SK-N-SH (cell line): ENCODE measurements around the gene GOLGA8M. TPM values are rescaled to one million over a fixed set of nuclear protein-coding genes. Genes with fewer than 3 reads are reported as not detected.
"Not testable (repeated sequence)": the region's sequence is repeated elsewhere in the genome, so short reads cannot be mapped to it uniquely, and the experiment has no call there.

ENCODE experiments used
- CTCF ChIA-PET: fragments of 300-600, 350-600 bp; formaldehyde crosslinking; extraction: SDS; loops from one replicate; lab custom pipeline; 2021; lab: Yijun Ruan, JAX
- POLR2A ChIA-PET: fragments of 350-600 bp; sonication (Branson Sonifier 250); formaldehyde crosslinking; extraction: SDS; loops from one replicate; lab custom pipeline; 2020; ENCODE audit warnings: antibody characterized with exemption, inconsistent platforms; lab: Yijun Ruan, JAX
- DNase-seq: peaks from one replicate; pipeline ENCODE4 v3.0.0; 2012
- H2AFZ ChIP-seq: fragments of 200-600 bp; sonication (generic); 2 replicates; pipeline ENCODE4 v1.8.1; 2016; ENCODE audit warnings: antibody characterized with exemption, mild to moderate bottlenecking, low read depth
- H3F3A ChIP-seq: fragments of 200-600 bp; sonication (generic); replicated peaks from 2 replicates; pipeline ENCODE3; 2016; ENCODE audit warnings: antibody characterized with exemption, mild to moderate bottlenecking; ENCODE audit not compliant: insufficient read depth
- H3K27ac ChIP-seq, 2 experiments: fragments of 200-500 bp in 1 of 2; fragments of 200-600 bp in 1 of 2; sonication (Bioruptor generic) in 1 of 2; sonication (generic), shearing (Covaris generic) in 1 of 2; 2 replicates each; pipeline versions ENCODE4 v1.5.1 to v1.6.1; 2014 to 2016; ENCODE audit warnings: low read depth in 2 of 2, inconsistent platforms in 1 of 2, low read length in 1 of 2, mild to moderate bottlenecking in 1 of 2, mixed read lengths in 1 of 2
- H3K27me3 ChIP-seq: fragments of 200-600 bp; sonication (generic), shearing (Covaris generic); 2 replicates; pipeline ENCODE4 v1.6.1; 2016; ENCODE audit warnings: mixed run types; ENCODE audit not compliant: insufficient read depth
- H3K36me3 ChIP-seq, 2 experiments: fragments of 200-500 bp in 1 of 2; fragments of 200-600 bp in 1 of 2; sonication (Bioruptor generic) in 1 of 2; sonication (generic) in 1 of 2; replicated peaks in 1 of 2; 2 replicates each; pipeline versions ENCODE3 to v1.5.1; 2014 to 2016; ENCODE audit warnings: low read length in 1 of 2, mild to moderate bottlenecking in 1 of 2; ENCODE audit not compliant: insufficient read depth in 2 of 2, control insufficient read depth in 1 of 2
- H3K4me1 ChIP-seq, 2 experiments: fragments of 200-500 bp in 1 of 2; fragments of 200-600 bp in 1 of 2; sonication (Bioruptor generic) in 1 of 2; sonication (generic), shearing (Covaris generic) in 1 of 2; 2 replicates each; pipeline versions ENCODE4 v1.5.1 to v1.6.1; 2014 to 2016; ENCODE audit warnings: low read depth in 1 of 2, low read length in 1 of 2, mixed run types in 1 of 2; ENCODE audit not compliant: insufficient read depth in 2 of 2, control insufficient read depth in 1 of 2
- H3K4me2 ChIP-seq: fragments of 200-600 bp; sonication (generic), shearing (Covaris generic); 2 replicates; pipeline ENCODE4 v1.6.1; 2017; ENCODE audit warnings: mixed run types
- H3K4me3 ChIP-seq, 2 experiments: fragments of 200-500 bp in 1 of 2; fragments of 200-600 bp in 1 of 2; sonication (Bioruptor generic) in 1 of 2; sonication (generic), shearing (Covaris generic) in 1 of 2; 2 replicates each; pipeline versions ENCODE4 v1.5.1 to v1.8.1; 2014 to 2016; ENCODE audit warnings: low read depth in 2 of 2, inconsistent platforms in 1 of 2, low read length in 1 of 2, mild to moderate bottlenecking in 1 of 2, mixed read lengths in 1 of 2, moderate library complexity in 1 of 2
- H3K79me2 ChIP-seq: fragments of 200-600 bp; sonication (generic); 2 replicates; pipeline ENCODE4 v1.8.1; 2017; ENCODE audit warnings: mild to moderate bottlenecking; ENCODE audit not compliant: insufficient read depth
- H3K9ac ChIP-seq: fragments of 200-600 bp; sonication (generic); 2 replicates; pipeline ENCODE4 v1.6.1; 2017; ENCODE audit warnings: mixed run types
- H3K9me2 ChIP-seq: fragments of 200-600 bp; sonication (generic); 2 replicates; pipeline ENCODE4 v1.6.1; 2017; ENCODE audit warnings: mixed run types
- H3K9me3 ChIP-seq: fragments of 200-600 bp; sonication (generic); 2 replicates; pipeline ENCODE4 v1.6.1; 2017; ENCODE audit warnings: mixed run types, mild to moderate bottlenecking, moderate library complexity
- H4K20me1 ChIP-seq: fragments of 200-600 bp; sonication (generic); 2 replicates; pipeline ENCODE4 v1.6.1; 2017; ENCODE audit warnings: mild to moderate bottlenecking, mixed run types; ENCODE audit not compliant: insufficient read depth
- WGBS: methylation state at CpG from one replicate; pipeline ENCODE4 v1.1.6; 2017; ENCODE audit warnings: low lambda C conversion rate; 5-methylcytosine and 5-hydroxymethylcytosine counted together
- polyA plus RNA-seq, 3 experiments: library from polyadenylated mRNA; depleted of rRNA; stranded (reverse); fragments of >200 nt; gene quantifications; 2 replicates each; pipeline ENCODE4 v1.2.3, GENCODE V29; 2012

GOLGA8M gene
- polyA plus RNA-seq, 1 of the 3 experiments (the other 2 are of a cell fraction): not detected

DNA sequence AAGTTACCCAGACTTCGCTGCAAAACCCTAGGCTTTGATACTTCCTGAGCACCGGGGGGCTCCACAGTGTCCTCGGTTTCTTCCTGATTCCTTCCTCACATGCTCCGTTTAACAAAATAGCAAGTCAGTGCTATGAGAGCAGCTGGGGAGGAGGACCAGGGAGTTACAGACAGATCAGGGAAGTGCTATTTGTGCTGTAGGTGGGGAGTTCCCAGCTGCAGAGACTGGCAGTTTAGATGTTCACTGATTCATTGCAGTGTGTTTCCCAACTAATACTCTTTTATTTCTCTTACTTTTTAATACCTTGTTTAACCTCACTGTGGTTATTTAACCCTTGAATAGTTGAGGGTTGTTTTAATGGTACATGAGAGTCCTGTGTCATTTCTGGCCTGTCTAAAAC is 45.8 kb downstream of the GOLGA8M start:
- WGBS: no CpG with 5 or more reads among the region's 4 CpGs
- CTCF ChIA-PET, H3K4me2 ChIP-seq, H3F3A ChIP-seq, H3K9ac ChIP-seq, H3K36me3 ChIP-seq, H3K4me3 ChIP-seq, H3K4me1 ChIP-seq, DNase-seq, H3K9me2 ChIP-seq, H2AFZ ChIP-seq, H3K79me2 ChIP-seq, H4K20me1 ChIP-seq, H3K27ac ChIP-seq, H3K27me3 ChIP-seq, H3K9me3 ChIP-seq, POLR2A ChIA-PET: not testable (repeated sequence)

DNA sequence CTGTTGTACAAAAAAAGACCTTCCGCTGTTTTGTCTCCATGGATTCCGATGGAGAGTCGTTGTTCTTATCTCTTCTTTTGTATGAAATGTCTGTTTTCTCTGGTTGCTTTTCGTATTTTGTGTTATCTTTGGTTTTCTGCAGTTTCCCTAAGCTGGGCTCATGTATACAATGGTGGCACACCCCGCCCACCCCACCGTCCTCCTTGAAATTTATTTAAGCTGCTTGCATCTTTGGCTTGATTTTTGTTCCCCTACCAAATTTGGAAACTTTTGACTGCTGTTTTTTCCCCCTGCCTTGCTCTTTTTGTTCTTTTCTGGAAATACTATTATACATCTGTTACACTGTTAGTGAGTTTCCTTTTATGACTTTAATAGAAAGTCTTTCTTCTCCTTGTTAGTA is 47.6 kb downstream of the GOLGA8M start:
- WGBS: 91% methylated on average over 6 of the region's 6 CpGs
- H2AFZ ChIP-seq, CTCF ChIA-PET, H3K9me3 ChIP-seq, H3K9ac ChIP-seq, H3K4me1 ChIP-seq, H3K9me2 ChIP-seq, H3K4me3 ChIP-seq, H3F3A ChIP-seq, H4K20me1 ChIP-seq, H3K79me2 ChIP-seq, DNase-seq, POLR2A ChIA-PET, H3K27me3 ChIP-seq, H3K27ac ChIP-seq, H3K36me3 ChIP-seq, H3K4me2 ChIP-seq: not testable (repeated sequence)

DNA sequence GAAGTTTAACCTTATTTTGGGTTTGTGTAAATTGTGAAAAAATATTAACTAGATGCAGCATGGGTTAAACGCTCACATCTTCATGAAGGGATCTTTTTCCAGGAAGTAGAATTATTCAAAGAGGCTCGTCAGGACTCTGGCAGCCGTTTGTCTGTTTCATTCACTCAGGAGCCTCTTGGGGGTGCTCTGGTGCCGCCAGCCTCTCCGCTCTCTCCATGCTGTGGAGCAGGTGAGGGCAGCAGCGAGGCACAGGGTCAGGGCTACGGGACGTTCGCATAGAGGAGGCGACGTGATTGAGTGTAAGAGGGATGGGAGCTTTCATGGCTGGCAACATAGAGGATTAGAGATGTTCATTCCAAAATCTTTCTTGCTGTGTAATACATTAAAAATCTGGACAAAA is 48.5 kb downstream of the GOLGA8M start:
- H3K4me2 ChIP-seq, POLR2A ChIA-PET, H3K4me1 ChIP-seq, H3K9me2 ChIP-seq, DNase-seq, H3K27me3 ChIP-seq, H3F3A ChIP-seq, H3K9me3 ChIP-seq, H3K27ac ChIP-seq, H3K36me3 ChIP-seq, H3K9ac ChIP-seq, H2AFZ ChIP-seq, H4K20me1 ChIP-seq, H3K79me2 ChIP-seq, CTCF ChIA-PET, H3K4me3 ChIP-seq: not testable (repeated sequence)
- WGBS: no CpG with 5 or more reads among the region's 11 CpGs

DNA sequence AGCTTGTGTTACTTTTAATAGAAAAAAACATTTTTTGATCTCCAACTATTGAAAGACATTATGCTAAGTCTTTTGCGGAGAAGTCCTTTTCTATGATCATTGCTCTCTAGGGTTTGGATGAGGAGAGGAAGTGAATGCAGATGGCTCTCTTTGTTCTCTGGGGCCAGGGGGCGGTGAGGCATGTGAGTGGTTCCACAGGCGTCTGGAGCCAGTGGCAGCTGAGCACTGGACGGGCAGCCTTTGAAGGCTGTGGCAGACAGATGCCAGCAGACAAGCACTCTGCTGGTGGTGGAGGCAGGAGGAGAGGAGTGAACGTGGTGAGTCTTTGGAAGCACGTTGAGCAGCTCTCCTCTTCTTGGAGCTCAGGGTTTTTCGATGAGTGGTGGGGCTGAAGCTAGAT is 51.5 kb downstream of the GOLGA8M start:
- DNase-seq, POLR2A ChIA-PET, H3K4me2 ChIP-seq, H3K36me3 ChIP-seq, H3K27me3 ChIP-seq, H3K9me2 ChIP-seq, H2AFZ ChIP-seq, H3K4me3 ChIP-seq, H3F3A ChIP-seq, H3K4me1 ChIP-seq, H3K79me2 ChIP-seq, H3K9me3 ChIP-seq, H4K20me1 ChIP-seq, H3K9ac ChIP-seq, CTCF ChIA-PET, H3K27ac ChIP-seq: not testable (repeated sequence)
- no CpG with 5 or more reads among the region's 7 CpGs for WGBS

DNA sequence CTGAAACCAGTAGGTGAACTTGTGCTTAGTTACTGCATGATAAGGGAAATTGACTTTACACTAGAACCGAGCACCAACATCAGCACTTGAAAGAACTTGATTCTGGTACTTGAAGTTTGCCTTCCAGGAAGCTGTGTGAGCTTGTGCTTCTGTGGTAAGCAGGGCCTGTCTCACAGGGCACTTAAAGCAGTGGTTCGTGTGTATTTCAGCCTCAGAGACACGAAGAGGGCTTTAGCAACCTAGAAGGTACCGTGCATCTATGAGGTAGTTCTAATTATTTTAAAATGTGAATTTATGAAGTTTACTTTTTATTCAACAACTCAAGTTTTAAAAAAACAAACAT is 56.2 kb downstream of the GOLGA8M start:
- H4K20me1 ChIP-seq, CTCF ChIA-PET, H3K27me3 ChIP-seq: not testable (repeated sequence)

DNA sequence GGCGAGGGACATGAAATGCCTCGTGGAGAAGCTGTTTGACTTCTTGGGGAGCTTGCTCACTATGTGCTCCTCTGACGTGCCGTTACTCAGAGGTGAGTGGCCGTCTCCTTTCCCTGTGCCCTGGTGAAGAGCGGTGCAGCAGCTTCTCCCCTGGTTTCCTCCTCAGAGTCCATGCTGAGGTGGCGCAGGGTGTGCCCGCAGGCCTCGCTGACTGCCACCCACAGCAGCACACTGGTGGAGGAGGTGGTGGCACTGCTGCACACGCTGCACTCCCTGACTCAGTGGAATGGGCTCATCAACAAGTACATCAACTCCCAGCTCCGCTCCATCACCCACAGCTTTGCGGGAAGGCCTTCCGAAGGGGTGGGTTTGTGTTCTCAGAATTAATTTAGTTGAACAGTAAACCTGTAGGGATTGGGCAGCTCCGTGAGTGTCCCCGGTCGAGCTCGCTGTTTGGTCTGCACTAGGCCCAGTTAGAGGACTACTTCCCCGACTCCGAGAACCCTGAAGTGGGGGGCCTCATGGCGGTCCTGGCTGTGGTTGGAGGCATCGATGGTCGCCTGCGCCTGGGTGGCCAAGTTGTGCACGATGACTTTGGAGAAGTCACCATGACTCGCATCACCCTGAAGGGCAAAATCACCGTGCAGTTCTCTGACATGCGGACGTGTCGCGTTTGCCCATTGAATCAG is 56.7 kb downstream of the GOLGA8M start:
- H4K20me1 ChIP-seq, H3K27me3 ChIP-seq, POLR2A ChIA-PET, DNase-seq, H3F3A ChIP-seq, H3K4me3 ChIP-seq, H3K36me3 ChIP-seq, CTCF ChIA-PET, H3K4me2 ChIP-seq, H3K4me1 ChIP-seq, H2AFZ ChIP-seq, H3K9me2 ChIP-seq, H3K9ac ChIP-seq, H3K79me2 ChIP-seq, H3K9me3 ChIP-seq, H3K27ac ChIP-seq: not testable (repeated sequence)
- 97% methylated on average over 6 of the region's 30 CpGs for WGBS

More for the DNA sequence above, 56.2 kb downstream of the GOLGA8M start:
- H3K9ac ChIP-seq, H3K4me2 ChIP-seq, H3K4me1 ChIP-seq, H3K4me3 ChIP-seq, H2AFZ ChIP-seq, H3F3A ChIP-seq, H3K79me2 ChIP-seq, H3K27ac ChIP-seq, H3K9me3 ChIP-seq, POLR2A ChIA-PET, H3K36me3 ChIP-seq, H3K9me2 ChIP-seq, DNase-seq: not testable (repeated sequence)
- WGBS: no CpG with 5 or more reads among the region's 4 CpGs
